Measurements from ENCODE around the gene XYLT1.

The XYLT1 gene

GRCh38 chr16:17152311-17152710 is 318.4 kb downstream of the XYLT1 start:
- DNase-seq (ENCODE audit: low read depth in 3 of 3) = no peak

DNA sequence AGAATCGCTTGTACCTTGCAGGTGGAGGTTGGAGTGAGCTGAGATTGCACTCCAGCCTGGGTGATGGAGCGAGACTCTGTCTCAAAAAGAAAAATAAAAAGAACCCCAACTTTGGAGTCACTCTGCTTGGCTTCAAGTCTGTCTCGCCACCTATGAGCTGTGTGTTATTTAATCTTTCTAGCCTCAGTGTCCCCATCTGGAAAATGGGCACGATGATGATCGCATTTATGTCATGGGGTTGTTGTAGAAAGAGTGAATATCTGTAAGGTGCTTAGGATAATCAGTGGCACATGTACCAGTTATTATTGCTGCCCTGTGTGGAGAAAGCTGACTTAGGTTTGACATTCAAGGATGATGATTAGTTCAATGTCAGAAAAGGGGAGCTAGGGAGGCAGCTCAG is 319.4 kb downstream of the XYLT1 start:
- no peak for DNase-seq (ENCODE audit: low read depth in 3 of 3)

DNA sequence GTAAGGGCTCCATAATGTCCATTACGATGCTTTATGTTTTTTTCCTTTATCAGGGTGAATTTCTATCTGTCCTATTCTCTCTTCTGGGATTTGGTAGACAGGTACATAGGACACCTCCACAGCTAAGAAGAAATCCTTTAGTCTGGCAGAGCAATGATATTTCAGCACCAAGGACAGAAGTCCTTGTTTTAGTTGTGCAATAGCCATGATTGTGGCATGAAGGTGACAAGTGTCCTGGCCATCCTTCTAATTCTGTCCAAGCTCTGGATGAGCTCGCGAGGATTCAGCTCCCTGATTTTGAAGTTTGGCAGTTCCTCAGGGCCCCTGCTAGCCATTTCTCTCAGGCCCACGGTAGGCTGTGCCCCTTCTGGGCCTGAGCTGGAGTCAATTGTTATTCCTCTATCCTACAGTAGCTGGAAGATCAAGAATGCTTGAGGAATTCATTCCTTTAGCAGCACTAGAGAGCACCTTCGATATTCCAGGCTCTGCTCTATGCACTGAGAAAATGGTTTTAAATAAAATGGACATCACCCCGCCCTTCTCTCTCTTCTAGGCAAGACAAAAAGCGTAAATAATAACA is 320.8 kb downstream of the XYLT1 start:
- DNase-seq (ENCODE audit: low read depth in 3 of 3) = no peak

- DNase-seq (ENCODE audit: low read depth in 3 of 3) = no peak
Observed at GRCh38 chr16:17147942-17148341, 322.8 kb downstream of the XYLT1 start.

DNA sequence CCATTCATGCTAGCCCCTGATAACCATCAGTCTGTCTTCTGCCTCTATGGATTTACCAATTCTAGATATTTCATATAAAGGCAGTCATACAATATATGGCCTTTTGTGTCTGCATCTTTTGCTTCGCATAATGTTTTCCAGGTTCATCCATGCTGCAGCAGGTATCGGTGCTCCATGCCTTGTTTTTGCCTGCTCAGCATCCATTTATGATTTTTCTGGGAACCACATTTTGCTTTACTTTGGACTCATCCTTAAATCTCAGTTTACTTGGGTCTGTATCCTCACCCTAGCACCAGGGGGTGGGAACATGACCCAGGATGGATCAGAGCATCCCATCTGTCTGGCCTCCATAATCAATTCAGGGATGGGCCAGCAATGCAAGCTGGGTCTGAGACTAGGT is 325.7 kb downstream of the XYLT1 start:
- no peak for DNase-seq (ENCODE audit: low read depth in 3 of 3)

- no peak for DNase-seq (ENCODE audit: low read depth in 3 of 3)
Observed at GRCh38 chr16:17144431-17144830, 326.3 kb downstream of the XYLT1 start.

DNA sequence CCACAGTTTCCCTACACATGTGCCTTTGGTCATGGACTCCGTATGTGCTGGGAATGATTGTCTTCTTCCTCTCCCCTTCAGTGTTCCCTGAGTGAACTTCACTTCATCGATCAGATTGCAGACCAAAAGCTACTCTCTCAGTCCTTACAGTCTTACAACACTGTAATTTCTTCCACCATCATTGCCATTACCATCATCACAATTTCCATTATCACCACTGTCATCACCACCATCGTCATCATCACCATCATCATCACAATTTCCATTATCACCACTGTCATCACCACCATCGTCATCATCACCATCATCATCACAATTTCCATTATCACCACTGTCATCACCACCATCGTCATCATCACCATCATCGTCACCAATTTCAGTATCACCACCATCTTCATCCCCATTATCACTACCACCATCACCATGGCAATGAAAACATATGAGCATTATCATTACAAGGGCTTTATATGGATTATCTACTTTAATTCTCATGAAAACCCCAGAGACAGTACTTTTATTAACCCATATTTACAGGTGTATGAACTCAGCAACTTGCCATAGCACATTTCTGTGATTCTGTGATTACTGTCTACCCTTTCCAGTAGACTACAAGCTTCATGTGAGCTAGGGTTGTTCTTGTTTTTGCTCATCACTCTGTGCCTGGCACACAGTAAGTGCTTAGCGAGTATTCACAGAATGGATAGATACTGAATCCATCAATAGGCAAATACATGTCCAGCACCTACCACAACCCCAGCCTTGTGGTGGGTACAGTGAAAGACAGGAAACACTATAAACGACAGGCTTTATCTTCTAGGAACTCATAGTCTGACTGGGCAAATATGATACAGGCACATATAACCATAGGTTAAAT is 327.0 kb downstream of the XYLT1 start:
- DNase-seq (ENCODE audit: low read depth in 3 of 3) = no peak

GRCh38 chr16:17138801-17139200 is 332.0 kb downstream of the XYLT1 start:
- DNase-seq (ENCODE audit: low read depth in 3 of 3) = no peak

- DNase-seq (ENCODE audit: low read depth in 3 of 3) = no peak
Observed at GRCh38 chr16:17135439-17135838, 335.3 kb downstream of the XYLT1 start.

- no peak for DNase-seq (ENCODE audit: low read depth in 3 of 3)
Observed at GRCh38 chr16:17134586-17134985, 336.2 kb downstream of the XYLT1 start.

GRCh38 chr16:17133851-17134250 is 336.9 kb downstream of the XYLT1 start:
- no peak for DNase-seq (ENCODE audit: low read depth in 3 of 3)

- DNase-seq (ENCODE audit: low read depth in 3 of 3) = no peak
Observed at GRCh38 chr16:17131351-17131750, 339.4 kb downstream of the XYLT1 start.

- no peak for DNase-seq (ENCODE audit: low read depth in 3 of 3)
Observed at GRCh38 chr16:17130733-17131132, 340.0 kb downstream of the XYLT1 start.

- DNase-seq (ENCODE audit: low read depth in 3 of 3) = no peak
Observed at GRCh38 chr16:17129971-17130370, 340.8 kb downstream of the XYLT1 start.

DNA sequence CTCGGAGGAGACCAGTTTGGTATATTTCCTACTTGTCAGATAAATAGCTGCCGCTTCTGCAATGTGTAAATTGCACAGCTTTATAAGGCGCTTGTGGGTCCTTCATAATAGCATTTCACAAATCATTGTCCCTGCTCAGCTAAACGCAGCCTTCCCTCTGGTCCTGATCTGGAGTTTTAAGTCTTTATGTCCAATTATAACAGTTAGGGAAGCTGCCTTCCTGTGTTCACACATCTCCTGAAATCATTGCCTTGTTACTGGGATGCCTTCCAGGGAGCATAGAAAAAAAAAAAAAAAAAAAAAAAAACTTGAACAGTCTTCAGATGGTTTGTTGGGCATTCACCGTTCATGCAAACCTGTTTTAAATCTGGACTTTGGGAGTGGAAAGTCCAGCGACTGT is 342.0 kb downstream of the XYLT1 start:
- DNase-seq (ENCODE audit: low read depth in 3 of 3) = no peak

- DNase-seq (ENCODE audit: low read depth in 3 of 3) = no peak
Observed at GRCh38 chr16:17126156-17126555, 344.6 kb downstream of the XYLT1 start.

- no peak for DNase-seq (ENCODE audit: low read depth in 3 of 3)
Observed at GRCh38 chr16:17125671-17126070, 345.1 kb downstream of the XYLT1 start.

DNA sequence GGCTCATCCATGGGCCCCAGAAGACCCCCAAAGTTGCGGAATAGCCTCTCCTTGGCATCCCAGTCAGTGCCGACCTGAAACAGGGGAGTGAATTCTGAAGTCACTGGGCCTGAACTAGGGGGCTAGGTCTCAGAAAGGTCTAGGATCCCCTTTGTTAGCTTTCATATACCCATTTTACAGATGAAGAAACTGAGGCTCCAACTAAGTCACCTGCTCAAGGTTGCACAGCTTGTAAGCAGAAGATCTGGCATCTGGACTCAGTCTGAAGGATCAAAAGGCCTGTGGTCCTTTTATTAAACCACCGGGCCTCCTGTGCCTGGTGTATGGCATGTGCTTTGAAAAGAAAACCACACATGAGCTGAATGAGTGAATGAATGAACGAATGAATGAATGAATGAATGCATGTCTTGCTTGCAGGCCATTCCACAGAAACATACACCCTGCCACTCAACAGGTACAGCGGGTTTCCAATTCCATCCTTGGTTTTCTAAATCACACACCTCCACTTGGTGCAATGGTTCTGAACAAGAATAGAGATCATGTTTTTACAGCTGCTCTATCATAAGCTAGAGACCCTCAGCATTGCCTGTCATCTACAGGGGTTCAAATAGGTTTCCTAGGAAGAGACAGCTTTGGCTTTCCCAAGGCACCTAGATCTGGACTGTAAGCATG is 352.7 kb downstream of the XYLT1 start:
- DNase-seq (ENCODE audit: low read depth in 3 of 3) = no peak

DNA sequence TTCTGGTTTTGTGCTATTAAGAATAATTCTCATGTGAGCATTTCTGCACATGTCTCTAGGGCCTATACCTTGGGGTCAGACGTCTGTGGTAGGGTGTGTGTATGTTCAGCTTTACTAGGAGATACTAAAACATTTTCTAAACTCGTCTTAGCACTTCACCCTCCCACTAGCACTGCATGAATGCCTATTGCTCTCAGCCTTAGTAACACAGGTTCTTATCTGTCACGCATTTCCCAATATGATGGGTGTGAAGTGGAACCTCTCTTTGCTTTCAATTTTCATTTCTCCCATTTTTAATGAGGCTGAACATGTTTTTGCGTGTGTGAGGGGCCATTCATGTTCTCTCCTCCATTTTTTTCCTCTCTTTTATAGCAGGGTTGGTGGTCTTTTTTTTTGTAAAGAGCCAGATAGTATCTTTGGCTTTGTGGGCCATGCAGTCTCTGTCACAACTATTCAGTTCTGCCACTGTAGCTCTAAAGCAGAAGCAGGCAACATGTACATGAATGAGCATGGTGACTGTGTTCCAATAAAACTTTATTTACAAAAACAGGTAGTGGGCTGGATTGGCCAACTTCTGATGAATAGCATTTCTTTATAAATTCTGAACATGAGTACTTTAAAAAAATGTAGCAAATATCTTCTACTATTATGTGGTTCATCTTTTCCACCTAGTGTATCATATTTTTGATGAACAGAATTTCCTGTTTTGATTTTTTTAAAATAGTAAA is 354.0 kb downstream of the XYLT1 start:
- no peak for DNase-seq (ENCODE audit: low read depth in 3 of 3)

GRCh38 chr16:17109413-17109812 is 361.3 kb downstream of the XYLT1 start:
- DNase-seq (ENCODE audit: low read depth in 3 of 3) = no peak

DNA sequence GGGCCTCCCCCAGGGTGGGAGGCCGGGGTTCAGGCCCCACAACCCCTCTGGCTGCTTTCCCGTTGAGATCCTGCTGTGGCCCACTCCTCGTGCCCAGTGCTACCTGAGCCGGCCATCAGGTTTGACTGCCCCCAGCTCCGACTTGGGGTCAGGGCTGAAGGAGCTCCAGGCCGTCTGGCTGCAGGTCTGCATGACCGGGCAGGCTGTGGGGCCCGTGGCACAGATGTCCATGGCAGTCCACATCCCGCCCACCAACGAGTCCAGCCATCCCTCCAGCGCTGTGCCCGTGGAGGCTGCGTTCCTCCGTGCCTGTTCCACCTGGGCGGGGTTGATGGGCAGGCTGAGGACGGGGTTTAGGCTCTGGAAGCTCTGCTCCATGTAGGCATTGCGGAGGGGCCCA is 362.2 kb downstream of the XYLT1 start:
- no peak for DNase-seq (ENCODE audit: low read depth in 3 of 3)

DNA sequence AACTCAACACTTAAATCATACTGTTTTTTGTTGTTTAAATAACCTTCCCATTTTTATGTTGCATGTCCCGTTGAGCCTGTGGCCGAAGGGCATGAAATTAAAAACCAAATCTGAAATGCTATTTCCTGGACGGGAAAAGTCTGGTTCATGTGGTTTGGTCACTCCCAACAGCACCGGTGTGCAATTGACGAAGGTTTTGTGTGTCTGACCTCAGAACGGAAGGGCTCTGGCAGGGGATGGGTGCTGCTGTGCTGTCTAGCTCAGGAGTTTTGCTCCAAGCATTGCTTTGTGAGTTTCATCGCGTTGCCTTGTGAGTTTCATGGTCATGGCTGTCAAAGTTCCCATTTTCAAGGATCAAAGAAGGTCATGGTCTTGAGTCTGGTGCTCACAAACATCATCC is 363.3 kb downstream of the XYLT1 start:
- no peak for DNase-seq (ENCODE audit: low read depth in 3 of 3)
